ENCODE data around the gene EIF4H. TPM values are rescaled to one million over a fixed set of nuclear protein-coding genes. Genes with fewer than 3 reads are reported as not detected.

Gene EIF4H
- total RNA-seq, 1 donor from 2014 or later: 263 TPM

DNA sequence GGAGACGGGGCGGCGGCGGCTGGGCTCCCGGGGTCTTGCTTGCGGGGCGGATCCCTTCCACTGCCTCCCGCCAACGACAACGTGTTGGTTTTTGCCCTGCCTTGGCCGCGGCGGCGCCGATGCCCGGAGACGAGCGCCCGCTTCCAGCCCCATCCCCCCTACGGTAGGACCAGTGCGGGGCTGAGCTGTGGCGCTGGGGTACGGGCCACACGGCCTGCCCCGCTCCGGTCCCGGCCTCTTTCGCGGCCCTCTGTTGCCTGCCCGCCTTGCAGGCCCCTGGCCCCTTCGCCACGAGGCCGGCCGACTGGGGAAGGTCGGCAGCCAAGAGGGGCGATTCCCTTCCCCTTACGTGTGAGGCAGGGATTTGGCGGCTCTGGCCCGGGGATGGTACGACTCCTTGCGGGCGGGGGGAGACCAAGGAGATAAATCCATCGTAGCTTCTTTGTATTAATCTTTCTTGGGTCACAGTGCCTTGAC is 488 bp downstream of the EIF4H start:
- Mint-ChIP-seq H3K27ac (peak overlapping the region; percentile 83), H3K4me1 (peaks cover 53% of the 10 kb centered on the region), H3K9me3 (no peaks in the 10 kb centered on the region), H3K27me3 (no peaks in the 10 kb centered on the region), H3K4me3 (peak overlapping the region; percentile 91), H3K36me3 (ENCODE audit: low read depth) (peaks cover 29% of the 10 kb centered on the region)
- DNase-seq (no peak), ATAC-seq (ENCODE audit: low read depth) (peak; percentile 45)
- intact Hi-C loops (cut with micrococcal nuclease): loop anchor here (1.0 to 10.0 kb wide), 7 partner anchors 9 to 1740 kb away; partner anchors contain the start of genes LAT2, LIMK1, POR and RFC2
- POLR2A ChIA-PET: interaction anchor here (0.6 to 3.6 kb wide), 17 partner anchors 9 to 359 kb away, joined by 3 to 33 read pairs (median 5); partner anchors contain the start of genes LAT2 and LIMK1
- CTCF ChIA-PET: interaction anchor here (0.8 to 2.2 kb wide), 6 partner anchors 9 to 226 kb away, joined by 3 to 11 read pairs (median 4); no protein-coding TSS in a partner anchor
- no peak for TF ChIP-seq CTCF (IDR thresholded peaks at IDR 0.05)

- ATAC-seq (ENCODE audit: low read depth) (no peak), DNase-seq (no peak)
- ChIA-PET CTCF (interaction anchor here (0.6 to 2.2 kb wide), 4 partner anchors 8 to 302 kb away, joined by 3 to 11 read pairs (median 3); no protein-coding TSS in a partner anchor), POLR2A (interaction anchor here (0.6 to 3.6 kb wide), 11 partner anchors 8 to 360 kb away, joined by 3 to 33 read pairs (median 6); partner anchors contain the start of genes LAT2 and LIMK1)
- TF ChIP-seq CTCF (IDR thresholded peaks at IDR 0.05): no peak
- Mint-ChIP-seq H3K4me1 (peaks cover 59% of the 10 kb centered on the region), H3K4me3 (peak overlapping the region; percentile 91), H3K36me3 (ENCODE audit: low read depth) (peaks cover 33% of the 10 kb centered on the region), H3K9me3 (no peaks in the 10 kb centered on the region), H3K27ac (peak overlapping the region; percentile 62), H3K27me3 (no peaks in the 10 kb centered on the region)
- intact Hi-C loops (cut with micrococcal nuclease): loop anchor here (2.0 to 10.0 kb wide), 2 partner anchors 35 to 1739 kb away; partner anchors contain the start of genes LAT2 and POR
Observed at GRCh38 chr7:74175340-74175739, 1.2 kb downstream of the EIF4H start.

DNA sequence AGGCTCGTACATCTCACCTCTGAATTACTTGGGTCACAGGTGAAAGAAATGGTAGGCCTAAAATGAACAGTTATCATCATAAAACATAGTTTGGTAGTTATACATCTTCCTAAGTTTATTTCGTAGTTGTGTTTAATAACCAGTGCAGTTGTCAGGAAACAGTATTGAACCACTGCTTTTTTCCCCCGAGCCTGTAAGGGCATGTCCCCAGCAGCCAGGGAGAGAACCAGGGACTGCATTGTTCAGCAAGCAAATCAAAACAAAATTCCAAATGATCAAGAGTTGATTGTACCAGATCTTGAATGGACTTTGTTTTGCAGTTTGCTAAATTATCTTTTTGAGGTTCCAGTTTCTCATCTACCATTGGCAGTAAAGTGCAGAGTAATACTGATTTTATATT is 2.4 kb downstream of the EIF4H start:
- DNase-seq (no peak), ATAC-seq (ENCODE audit: low read depth) (no peak)
- intact Hi-C loops (cut with micrococcal nuclease): loop anchor here (10.0 kb wide), 1 partner anchor 1738 kb away; the partner anchor contains the start of gene POR
- ChIA-PET POLR2A (no interaction called here), CTCF (no interaction called here)
- Mint-ChIP-seq H3K27ac (peak overlapping the region; percentile 18), H3K9me3 (no peaks in the 10 kb centered on the region), H3K36me3 (ENCODE audit: low read depth) (peaks cover 44% of the 10 kb centered on the region), H3K27me3 (no peaks in the 10 kb centered on the region), H3K4me1 (peaks cover 69% of the 10 kb centered on the region), H3K4me3 (peak overlapping the region; percentile 48)
- no peak for TF ChIP-seq CTCF (IDR thresholded peaks at IDR 0.05)

GRCh38 chr7:74178632-74179031 is 4.5 kb downstream of the EIF4H start:
- peak overlapping the region; percentile 60 for H3K4me3 Mint-ChIP-seq
- peak overlapping the region; percentile 71 for H3K27ac Mint-ChIP-seq
- ATAC-seq (ENCODE audit: low read depth) (peak; percentile 6), DNase-seq (no peak)
- ChIA-PET POLR2A (interaction anchor here (0.6 to 2.1 kb wide), 7 partner anchors 32 to 115 kb away, joined by 3 to 12 read pairs (median 4); partner anchors contain the start of gene LIMK1), CTCF (interaction anchor here (1.3 to 1.5 kb wide), 3 partner anchors 28 to 222 kb away, joined by 3 to 8 read pairs (median 6); no protein-coding TSS in a partner anchor)
- no peaks in the 10 kb centered on the region for H3K27me3 Mint-ChIP-seq
- intact Hi-C loops (cut with micrococcal nuclease): loop anchor here (10.0 kb wide), 1 partner anchor 1736 kb away; the partner anchor contains the start of gene POR
- H3K9me3 Mint-ChIP-seq: no peaks in the 10 kb centered on the region
- peaks cover 53% of the 10 kb centered on the region for H3K36me3 Mint-ChIP-seq (ENCODE audit: low read depth)
- TF ChIP-seq CTCF (IDR thresholded peaks at IDR 0.05): no peak
- peaks cover 79% of the 10 kb centered on the region for H3K4me1 Mint-ChIP-seq

All from activated B cell treated with CpG ODN at 0.5 μM for 24 hours (primary cell).